Erythroblast (primary cell): ENCODE results near the gene ZFP90.

Source experiments
- GATA1 ChIP-seq: IDR thresholded peaks from 2 replicates; pipeline ENCODE4 v1.6.1; 2011; ENCODE audit warnings: low read depth, mild to moderate bottlenecking, control low read depth, low read length, moderate library complexity
- POLR2A ChIP-seq: IDR thresholded peaks from 2 replicates; pipeline ENCODE4 v1.6.1; 2011; ENCODE audit warnings: mild to moderate bottlenecking, low read length

- TF ChIP-seq POLR2A, result no peak
- no peak for TF ChIP-seq GATA1
These were observed 35.4 kb downstream of the ZFP90 start for GRCh38 chr16:68574479-68574878.
